Activated CD4-positive, alpha-beta T cell treated with anti-CD3 and anti-CD28 coated beads, Interleukin-2, amount 50 U/mL, for 48 hours (primary cell): ENCODE measurements around the gene FBXL17.
"Not testable (repeated sequence)": the region's sequence is repeated elsewhere in the genome, so short reads cannot be mapped to it uniquely, and the experiment has no call there.

Source experiments
- DNase-seq, 2 experiments: peaks; one replicate each; pipeline ENCODE4 v3.0.0-alpha.2; 2020

The FBXL17 gene

GRCh38 chr5:108297042-108297601, 84.8 kb downstream of the FBXL17 start:
- DNase-seq, result no peak

- DNase-seq, result no peak
These were observed 86.1 kb downstream of the FBXL17 start for GRCh38 chr5:108295578-108296368.

GRCh38 chr5:108280960-108281569, 100.8 kb downstream of the FBXL17 start:
- DNase-seq, result no peak

DNA sequence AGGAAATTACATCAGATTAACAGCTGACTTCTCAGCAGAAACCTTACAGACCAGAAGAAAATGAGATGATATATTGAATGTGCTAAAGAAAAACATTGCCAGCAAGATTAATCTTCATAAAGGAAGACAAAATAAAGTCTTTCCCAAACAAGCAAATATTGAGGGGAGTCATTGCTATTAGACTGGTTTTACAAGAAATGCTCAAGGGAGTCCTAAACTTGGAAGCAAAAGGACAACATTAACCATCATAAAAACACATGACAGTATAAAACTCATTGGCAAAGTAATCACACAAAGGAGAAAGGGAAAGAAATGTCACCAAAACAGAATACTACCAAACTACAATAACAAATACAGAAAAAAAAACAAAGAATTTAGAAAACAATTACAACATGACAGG, 101.7 kb downstream of the FBXL17 start:
- DNase-seq, result no peak

- DNase-seq, result no peak
These were observed 103.3 kb downstream of the FBXL17 start for GRCh38 chr5:108278285-108279240.

- DNase-seq, result no peak
These were observed 105.5 kb downstream of the FBXL17 start for GRCh38 chr5:108276187-108277050.

GRCh38 chr5:108274080-108274479, 107.8 kb downstream of the FBXL17 start:
- not testable (repeated sequence) for DNase-seq

- DNase-seq, result no peak
These were observed 110.8 kb downstream of the FBXL17 start for GRCh38 chr5:108271127-108271526.

GRCh38 chr5:108266242-108266641, 115.7 kb downstream of the FBXL17 start:
- no peak for DNase-seq

DNA sequence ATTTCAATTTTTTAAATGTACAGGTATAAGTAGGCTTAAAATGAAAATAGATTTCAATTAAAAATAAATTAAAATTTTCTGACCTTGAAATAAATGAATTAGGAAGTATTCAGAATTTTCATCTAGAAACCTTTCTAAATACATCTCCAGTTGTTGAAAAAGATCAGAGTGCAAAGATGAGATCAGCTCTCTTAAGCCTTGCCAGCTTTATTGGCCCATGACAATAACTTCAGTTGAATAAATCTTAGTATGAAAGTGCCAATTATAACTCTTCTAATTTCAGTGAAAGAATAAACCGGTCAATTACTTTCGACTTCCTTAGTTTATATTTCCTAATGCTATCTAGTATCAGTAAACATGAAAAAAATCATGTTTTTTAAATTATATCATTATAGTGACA, 117.4 kb downstream of the FBXL17 start:
- no peak for DNase-seq

DNA sequence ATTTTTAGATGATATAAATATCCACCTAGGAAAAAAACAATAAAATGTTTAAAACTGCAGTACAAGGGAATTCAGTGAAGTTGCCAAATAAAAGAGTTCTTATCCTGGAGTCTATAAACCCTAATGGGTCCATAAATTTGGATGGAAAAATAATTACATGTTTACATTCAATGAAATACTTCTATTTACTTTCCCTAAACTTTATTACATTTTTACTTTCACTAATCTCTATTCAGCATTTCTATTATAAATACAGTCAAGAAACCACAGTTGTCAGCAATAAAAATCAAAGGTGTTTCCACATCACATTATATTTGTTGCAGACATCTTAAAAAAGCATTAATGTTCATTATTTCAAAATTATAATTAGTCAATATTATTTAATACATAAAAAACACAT, 118.6 kb downstream of the FBXL17 start:
- DNase-seq, result no peak

GRCh38 chr5:108260858-108261170, 121.1 kb downstream of the FBXL17 start:
- DNase-seq, result no peak

GRCh38 chr5:108260117-108260857, 121.6 kb downstream of the FBXL17 start:
- DNase-seq, result peak; percentile 63 to 71

DNA sequence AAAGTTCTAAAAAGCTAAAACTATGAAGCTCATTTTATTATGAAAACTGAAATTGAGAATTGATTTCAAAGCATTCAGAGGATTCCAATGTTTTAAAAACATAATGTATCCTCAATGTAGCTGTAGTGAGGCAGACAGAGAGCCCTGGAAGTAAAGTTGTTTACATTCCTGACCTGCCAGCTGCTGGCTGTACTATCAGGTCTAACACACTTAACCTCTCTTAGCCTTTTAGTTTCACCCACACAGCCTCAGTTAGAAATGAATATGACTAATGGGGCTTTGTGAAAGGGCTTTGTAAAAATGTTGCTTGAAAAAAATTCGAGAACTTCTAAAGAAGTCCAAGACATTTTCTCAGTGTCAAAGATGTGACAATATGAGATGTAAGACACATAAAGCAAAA, 122.6 kb downstream of the FBXL17 start:
- no peak for DNase-seq

GRCh38 chr5:108257996-108258395, 123.9 kb downstream of the FBXL17 start:
- no peak for DNase-seq

GRCh38 chr5:108255468-108255867, 126.4 kb downstream of the FBXL17 start:
- DNase-seq, result no peak

DNA sequence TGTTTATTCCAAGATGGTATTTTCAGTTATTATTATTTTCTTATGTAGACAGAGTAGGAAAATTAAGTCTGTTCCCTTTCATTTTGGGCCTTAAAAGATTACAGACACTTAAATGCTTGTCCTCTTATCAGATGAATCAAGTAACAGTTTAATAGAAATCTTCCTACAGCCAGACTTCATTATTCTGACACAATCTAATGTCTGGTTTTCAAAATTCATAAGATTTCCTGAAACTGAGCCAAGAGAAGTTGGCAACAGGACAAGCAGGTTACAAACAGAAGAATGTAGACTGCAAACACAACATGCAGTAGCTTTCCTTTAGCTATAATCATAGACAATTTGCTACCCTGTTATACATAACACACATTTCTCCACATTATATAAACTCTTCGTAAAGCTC, 130.5 kb downstream of the FBXL17 start:
- no peak for DNase-seq

DNA sequence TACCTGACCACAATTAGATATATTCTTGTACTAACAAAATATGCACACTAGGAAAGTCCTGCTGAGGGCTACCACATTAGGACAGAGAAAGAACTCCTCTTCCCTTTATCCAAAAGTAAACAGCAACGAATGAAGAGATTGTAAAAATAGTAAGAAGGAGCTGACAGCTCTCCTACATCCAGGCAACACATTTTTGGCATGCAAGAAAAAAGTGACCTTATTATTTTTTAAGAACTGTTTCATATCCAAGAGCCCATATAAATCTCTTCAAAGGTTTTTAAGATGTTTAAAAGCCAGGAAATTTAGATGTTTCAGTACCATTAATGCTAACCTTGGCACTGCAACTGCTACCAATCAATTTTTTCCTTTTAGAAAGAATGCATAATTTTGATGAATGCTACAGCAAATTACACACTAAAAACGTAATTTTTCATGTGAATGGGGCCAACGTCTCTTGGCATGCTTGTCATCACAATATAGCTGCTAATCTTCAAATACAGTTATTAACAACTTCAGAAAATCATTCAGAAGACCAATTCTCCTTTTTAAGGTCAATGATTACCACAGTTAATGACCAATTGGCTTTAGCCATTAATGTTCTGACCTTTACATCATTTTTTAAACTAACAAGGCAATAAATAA, 132.0 kb downstream of the FBXL17 start:
- no peak for DNase-seq

GRCh38 chr5:108249095-108249784, 132.7 kb downstream of the FBXL17 start:
- no peak for DNase-seq
